A673 (cell line): ENCODE measurements around the gene FAAP20. TPM values are rescaled to one million over a fixed set of nuclear protein-coding genes. Genes with fewer than 3 reads are reported as not detected.

ENCODE experiments used
- BruUV-seq: library from RNA; stranded (reverse); fragments of 400-500 nt; replicated peaks from 2 replicates; lab custom pipeline; 2021; lab: Mats Ljungman, UMichigan
- CTCF ChIA-PET: fragments of 300-600 bp; sonication (Branson Sonifier 250); formaldehyde crosslinking; loops from one replicate; lab custom pipeline; 2022; ENCODE audit warnings: antibody characterized with exemption; lab: Charles Lee
- POLR2A ChIA-PET: fragments of 300-600 bp; sonication (Branson Sonifier 250); formaldehyde crosslinking; loops from one replicate; lab custom pipeline; 2022; ENCODE audit warnings: antibody characterized with exemption; ENCODE audit not compliant: low non-redundant PET; lab: Charles Lee
- DNase-seq: peaks from one replicate; pipeline ENCODE4 v3.0.0-alpha.2; 2015; ENCODE audit warnings: low spot score
- H3K27ac ChIP-seq: fragments of 200-600 bp; sonication (generic); 2 replicates; pipeline ENCODE4 v1.5.1; 2016; ENCODE audit warnings: mixed run types, low read depth, mild to moderate bottlenecking, mixed read lengths, antibody characterized with exemption, low read length; ENCODE audit not compliant: poor library complexity, severe bottlenecking
- H3K27me3 ChIP-seq: fragments of 200-600 bp; sonication (generic); replicated peaks from 2 replicates; pipeline ENCODE4 v1.6.1; 2017; ENCODE audit warnings: mixed run types, low read depth, mild to moderate bottlenecking, mixed read lengths, antibody characterized with exemption, low read length; ENCODE audit not compliant: insufficient read depth, poor library complexity
- H3K36me3 ChIP-seq: fragments of 200-600 bp; sonication (generic); 2 replicates; pipeline ENCODE4 v1.6.1; 2016; ENCODE audit warnings: mixed run types, mild to moderate bottlenecking, mixed read lengths, antibody characterized with exemption, low read length; ENCODE audit not compliant: insufficient read depth, poor library complexity, severe bottlenecking
- H3K4me1 ChIP-seq: fragments of 200-600 bp; sonication (generic); 2 replicates; pipeline ENCODE4 v1.6.1; 2017; ENCODE audit warnings: mixed run types, mild to moderate bottlenecking, mixed read lengths, antibody characterized with exemption, low read length; ENCODE audit not compliant: insufficient read depth, poor library complexity, severe bottlenecking
- H3K4me3 ChIP-seq: fragments of 200-600 bp; sonication (generic); 2 replicates; pipeline ENCODE4 v1.5.1; 2016; ENCODE audit warnings: low read depth, mixed run types, mild to moderate bottlenecking, mixed read lengths, low read length; ENCODE audit not compliant: poor library complexity, severe bottlenecking
- H3K9me3 ChIP-seq: fragments of 200-600 bp; sonication (generic); 2 replicates; pipeline ENCODE4 v1.6.1; 2016; ENCODE audit warnings: mixed run types, low read depth, mild to moderate bottlenecking, mixed read lengths, antibody characterized with exemption, low read length; ENCODE audit not compliant: poor library complexity, severe bottlenecking
- EZH2 ChIP-seq: fragments of 200-600 bp; sonication (generic); IDR thresholded peaks from 2 replicates; pipeline ENCODE4 v1.6.1; 2017; ENCODE audit warnings: borderline replicate concordance, low read depth, mild to moderate bottlenecking, mixed read lengths, antibody characterized with exemption, low read length; ENCODE audit not compliant: poor library complexity, severe bottlenecking
- intact Hi-C: fragments of 100-400 bp; cut with micrococcal nuclease; formaldehyde crosslinking; loops from one replicate; pipeline ENCODE4 v1.10.0; 2022; ENCODE audit not compliant: unreplicated experiment
- total RNA-seq: library from RNA; stranded (reverse); gene quantifications from 2 replicates; pipeline ENCODE4 v1.2.3, GENCODE V29; 2021
- TF ChIP-seq, protein P1 (sequence below): fragments of 300-800, 200-600 bp; sonication (generic); conservative IDR thresholded peaks from 2 replicates; pipeline ENCODE4 v1.5.1; 2017; ENCODE audit warnings: low read depth, mild to moderate bottlenecking, antibody characterized with exemption, low read length, moderate library complexity, mixed read lengths

The FAAP20 gene
- total RNA-seq, 1 experiment from 2014 or later, result 114 TPM

DNA sequence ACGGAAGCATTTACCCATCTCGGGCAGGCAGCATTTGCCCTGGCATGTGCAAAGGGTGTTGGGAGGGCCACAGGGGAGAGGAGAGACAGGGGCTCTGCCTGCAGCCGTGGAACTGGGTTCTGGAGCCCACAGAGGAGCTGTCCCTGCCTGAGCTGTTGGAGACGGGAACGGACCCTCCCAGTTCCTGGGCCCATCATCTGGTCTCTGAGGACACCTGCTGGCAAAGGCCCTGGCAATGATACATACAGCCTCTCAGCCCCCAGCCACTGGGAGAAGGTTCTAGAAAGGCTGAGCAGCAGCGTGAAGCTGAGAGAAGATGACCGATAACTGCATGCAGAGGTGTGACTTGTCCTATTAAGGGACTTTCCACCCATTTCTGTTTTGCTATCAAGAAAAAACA, 31.4 kb downstream of the FAAP20 start:
- H3K27ac ChIP-seq, result no peak overlapping the region
- H3K36me3 ChIP-seq, result no peaks in the 10 kb centered on the region
- no peaks in the 10 kb centered on the region for H3K27me3 ChIP-seq
- TF ChIP-seq, protein P1, sequence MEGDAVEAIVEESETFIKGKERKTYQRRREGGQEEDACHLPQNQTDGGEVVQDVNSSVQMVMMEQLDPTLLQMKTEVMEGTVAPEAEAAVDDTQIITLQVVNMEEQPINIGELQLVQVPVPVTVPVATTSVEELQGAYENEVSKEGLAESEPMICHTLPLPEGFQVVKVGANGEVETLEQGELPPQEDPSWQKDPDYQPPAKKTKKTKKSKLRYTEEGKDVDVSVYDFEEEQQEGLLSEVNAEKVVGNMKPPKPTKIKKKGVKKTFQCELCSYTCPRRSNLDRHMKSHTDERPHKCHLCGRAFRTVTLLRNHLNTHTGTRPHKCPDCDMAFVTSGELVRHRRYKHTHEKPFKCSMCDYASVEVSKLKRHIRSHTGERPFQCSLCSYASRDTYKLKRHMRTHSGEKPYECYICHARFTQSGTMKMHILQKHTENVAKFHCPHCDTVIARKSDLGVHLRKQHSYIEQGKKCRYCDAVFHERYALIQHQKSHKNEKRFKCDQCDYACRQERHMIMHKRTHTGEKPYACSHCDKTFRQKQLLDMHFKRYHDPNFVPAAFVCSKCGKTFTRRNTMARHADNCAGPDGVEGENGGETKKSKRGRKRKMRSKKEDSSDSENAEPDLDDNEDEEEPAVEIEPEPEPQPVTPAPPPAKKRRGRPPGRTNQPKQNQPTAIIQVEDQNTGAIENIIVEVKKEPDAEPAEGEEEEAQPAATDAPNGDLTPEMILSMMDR, result no peak; the same call in 1 of the 2 replicates
- no peak for TF ChIP-seq EZH2
- no peaks in the 10 kb centered on the region for H3K9me3 ChIP-seq
- no peaks in the 10 kb centered on the region for H3K4me1 ChIP-seq
- POLR2A ChIA-PET, result no interaction called here
- H3K4me3 ChIP-seq, result no peak overlapping the region
- intact Hi-C loops, result no loop called here
- no TSS peak for BruUV-seq
- DNase-seq, result no peak
- CTCF ChIA-PET, result no interaction called here

DNA sequence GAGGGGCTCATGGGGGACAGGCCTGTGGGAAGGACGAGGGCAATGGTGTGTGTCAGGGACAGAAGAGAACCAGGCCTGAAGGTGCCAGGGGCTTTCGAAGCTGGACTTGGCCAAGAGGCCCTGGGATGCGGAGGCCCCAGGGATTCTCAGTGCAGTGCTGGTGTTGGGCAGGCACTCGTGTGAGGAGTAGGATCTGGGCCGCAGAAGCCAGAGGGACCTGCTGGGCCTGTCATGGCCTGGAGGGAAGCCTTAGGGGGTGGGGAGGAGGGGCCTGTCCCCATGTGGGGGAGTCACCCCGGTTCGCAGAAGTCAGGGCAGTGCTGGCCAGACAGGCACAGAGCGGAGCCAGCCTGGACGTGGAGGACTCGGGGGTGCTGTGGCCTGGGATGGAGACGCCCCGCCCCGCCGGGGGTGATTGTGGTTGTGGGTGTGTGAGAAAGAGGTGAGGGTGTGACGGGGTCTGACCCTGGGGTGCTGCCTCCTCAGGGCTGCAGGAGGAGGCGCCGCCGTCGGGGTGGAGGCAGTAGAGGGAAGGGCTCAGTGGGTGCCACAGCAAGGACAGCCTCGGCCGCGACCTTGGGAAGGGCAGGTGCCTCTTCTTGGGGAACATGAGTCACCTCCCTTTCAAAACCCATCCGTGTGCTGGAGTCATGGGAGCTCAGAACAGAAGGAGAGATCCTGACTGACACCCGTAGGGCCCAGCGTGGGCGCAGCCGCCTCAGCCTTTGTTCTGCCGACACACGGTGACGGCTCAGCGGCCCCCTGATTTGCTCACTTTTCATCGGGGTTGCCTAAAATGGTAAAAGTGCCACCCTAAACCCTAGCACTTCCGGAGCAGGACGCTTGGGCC, 33.9 kb downstream of the FAAP20 start:
- intact Hi-C loops, result no loop called here
- no peak for TF ChIP-seq EZH2
- TF ChIP-seq, protein P1, result no peak
- Histone ChIP-seq H3K36me3 (no peaks in the 10 kb centered on the region), H3K27me3 (no peaks in the 10 kb centered on the region), H3K4me1 (no peaks in the 10 kb centered on the region), H3K9me3 (no peaks in the 10 kb centered on the region), H3K27ac (no peak overlapping the region), H3K4me3 (no peak overlapping the region)
- DNase-seq, result no peak
- POLR2A ChIA-PET, result no interaction called here
- CTCF ChIA-PET, result no interaction called here
- no TSS peak for BruUV-seq

DNA sequence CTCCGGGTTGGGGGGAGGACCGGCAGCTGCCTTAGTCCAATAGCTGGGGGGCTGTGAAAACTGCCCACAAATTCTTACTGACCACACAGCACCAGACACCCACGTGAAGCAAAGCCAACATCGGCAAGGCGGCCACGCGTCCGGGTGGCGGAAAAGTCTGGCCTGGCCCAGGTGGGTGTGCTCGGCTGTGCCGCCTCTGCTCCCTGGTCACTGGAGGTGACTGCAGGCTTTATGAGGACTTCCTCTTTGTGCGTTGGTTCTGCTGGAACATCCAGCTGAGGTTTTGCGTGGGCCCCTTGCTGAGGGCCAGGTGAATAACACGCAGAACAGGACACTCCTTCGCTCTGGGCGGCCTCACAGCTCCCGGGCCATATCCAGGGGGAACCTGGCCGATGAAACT, 35.4 kb downstream of the FAAP20 start:
- intact Hi-C loops, result no loop called here
- POLR2A ChIA-PET, result no interaction called here

More for the DNA sequence above, 35.4 kb downstream of the FAAP20 start:
- no TSS peak for BruUV-seq
- no peak for TF ChIP-seq EZH2
- TF ChIP-seq, protein P1, result no peak
- CTCF ChIA-PET, result no interaction called here
- no peaks in the 10 kb centered on the region for H3K9me3 ChIP-seq
- DNase-seq, result no peak
- H3K27ac ChIP-seq, result no peak overlapping the region
- H3K4me1 ChIP-seq, result no peaks in the 10 kb centered on the region
- H3K4me3 ChIP-seq, result no peak overlapping the region
- no peaks in the 10 kb centered on the region for H3K27me3 ChIP-seq
- H3K36me3 ChIP-seq, result no peaks in the 10 kb centered on the region
